MCF 10A (cell line): Measurements from ENCODE around the gene CTRB2. TPM values are rescaled to one million over a fixed set of nuclear protein-coding genes. Genes with fewer than 3 reads are reported as not detected.

Experiments
- BruUV-seq: library from RNA; stranded (reverse); fragments of 400-500 nt; replicated peaks from 2 replicates; lab custom pipeline; 2021; lab: Mats Ljungman, UMichigan
- CTCF ChIA-PET: fragments of 300-600 bp; sonication (Branson Sonifier 250); formaldehyde crosslinking; extraction: SDS; loops from one replicate; lab custom pipeline; 2021; ENCODE audit warnings: antibody characterized with exemption, inconsistent platforms; lab: Yijun Ruan, JAX
- POLR2A ChIA-PET: fragments of 300-600, 350-650 bp; sonication (Branson Sonifier 250); formaldehyde crosslinking; extraction: SDS; loops from one replicate; lab custom pipeline; 2020; ENCODE audit warnings: antibody characterized with exemption, inconsistent platforms; lab: Yijun Ruan, JAX
- DNase-seq: peaks from one replicate; pipeline ENCODE4 v3.0.0-alpha.2; 2018; ENCODE audit not compliant: unreplicated experiment
- H3K27ac Mint-ChIP-seq: one replicate; pipeline ENCODE4 v1.8.0; 2022; ENCODE audit warnings: mild to moderate bottlenecking, low read depth, mixed read lengths; ENCODE audit not compliant: unreplicated experiment
- H3K27me3 Mint-ChIP-seq: one replicate; pipeline ENCODE4 v1.8.0; 2022; ENCODE audit warnings: mixed read lengths; ENCODE audit not compliant: insufficient read depth, unreplicated experiment
- H3K36me3 Mint-ChIP-seq: one replicate; pipeline ENCODE4 v1.8.0; 2022; ENCODE audit warnings: mild to moderate bottlenecking, moderate library complexity, mixed read lengths; ENCODE audit not compliant: insufficient read depth, unreplicated experiment
- H3K4me1 Mint-ChIP-seq: one replicate; pipeline ENCODE4 v1.8.0; 2022; ENCODE audit warnings: mixed read lengths; ENCODE audit not compliant: insufficient read depth, unreplicated experiment
- H3K4me3 Mint-ChIP-seq: one replicate; pipeline ENCODE4 v1.8.0; 2022; ENCODE audit warnings: mild to moderate bottlenecking, moderate library complexity, mixed read lengths; ENCODE audit not compliant: unreplicated experiment
- H3K9me3 Mint-ChIP-seq: one replicate; pipeline ENCODE4 v1.8.0; 2022; ENCODE audit warnings: mixed read lengths; ENCODE audit not compliant: unreplicated experiment
- CTCF ChIP-seq: fragments of 200-600 bp; IDR thresholded peaks from one replicate; pipeline ENCODE4 v1.8.0; 2022; ENCODE audit warnings: antibody characterized with exemption, mild to moderate bottlenecking; ENCODE audit not compliant: unreplicated experiment
- intact Hi-C: fragments of 100-400 bp; cut with micrococcal nuclease; formaldehyde crosslinking; loops from 2 replicates; pipeline ENCODE4 v1.14.1; 2022
- total RNA-seq: library from RNA; stranded (reverse); gene quantifications from 2 replicates; pipeline ENCODE4 v1.2.3, GENCODE V29; 2022

The CTRB2 gene
- total RNA-seq, 1 experiment from 2014 or later = not detected

- Mint-ChIP-seq H3K36me3 (peaks cover 9% of the 10 kb centered on the region), H3K4me1 (peaks cover 28% of the 10 kb centered on the region)
- POLR2A ChIA-PET = interaction anchor here (0.8 to 4.4 kb wide), 6 partner anchors 13 to 124 kb away, joined by 3 to 65 read pairs (median 12); no protein-coding TSS in a partner anchor
Observed at GRCh38 chr16:75252946-75253911, 46.3 kb upstream of the CTRB2 start.

DNA sequence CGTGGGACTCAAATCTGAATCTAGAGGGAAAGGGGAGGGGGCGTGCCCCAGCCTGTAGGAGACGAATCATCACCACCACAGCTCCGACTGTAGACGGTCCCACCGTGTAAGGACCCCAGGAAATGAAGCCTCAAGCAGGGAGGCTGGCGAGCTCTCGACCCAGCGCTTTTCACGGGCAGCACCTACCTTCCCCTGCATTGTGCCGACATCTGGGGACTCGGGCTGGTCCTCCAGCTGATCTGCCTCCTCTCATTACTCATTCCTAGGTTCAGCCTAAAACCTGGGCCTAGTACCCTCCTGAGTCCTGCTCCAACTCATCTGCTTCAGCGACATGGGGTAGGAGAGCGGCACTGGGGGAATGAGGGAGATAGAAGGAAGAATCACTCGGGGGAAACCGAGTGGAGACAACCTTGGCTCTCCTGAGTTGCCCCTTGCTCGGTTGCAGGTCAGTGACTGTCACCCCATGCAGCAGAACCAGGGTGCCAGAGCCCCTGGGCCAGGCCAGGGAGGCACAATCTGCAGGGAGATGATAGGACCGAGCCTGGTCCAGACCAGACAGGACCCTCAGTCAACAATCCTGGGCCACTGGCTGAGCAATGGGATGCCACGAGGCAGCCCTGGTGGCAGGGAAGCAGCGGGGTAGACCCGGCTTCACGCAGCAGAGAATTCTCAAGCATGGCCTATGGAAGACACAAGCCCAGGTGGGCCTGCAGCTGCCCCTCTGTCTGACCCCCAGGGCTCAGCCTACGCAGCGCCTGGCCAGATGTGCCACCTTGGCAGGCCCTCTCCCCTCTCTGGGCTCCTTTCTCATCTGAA is 45.3 kb upstream of the CTRB2 start:
- H3K27ac Mint-ChIP-seq = peak overlapping the region; percentile 59
- H3K27me3 Mint-ChIP-seq = no peaks in the 10 kb centered on the region
- no TSS peak for BruUV-seq
- no peak for TF ChIP-seq CTCF
- H3K4me3 Mint-ChIP-seq = peak overlapping the region; percentile 75
- no peak for DNase-seq
- no peaks in the 10 kb centered on the region for H3K9me3 Mint-ChIP-seq
- ChIA-PET CTCF (interaction anchor here (0.5 to 3.8 kb wide), 9 partner anchors 9 to 668 kb away, joined by 3 to 19 read pairs (median 5); no protein-coding TSS in a partner anchor), POLR2A (interaction anchor here (1.6 to 4.4 kb wide), 7 partner anchors 14 to 133 kb away, joined by 6 to 106 read pairs (median 31); no protein-coding TSS in a partner anchor)
- peaks cover 24% of the 10 kb centered on the region for H3K4me1 Mint-ChIP-seq
- H3K36me3 Mint-ChIP-seq = peaks cover 12% of the 10 kb centered on the region
- intact Hi-C loops = no loop called here

More at GRCh38 chr16:75252946-75253911, 46.3 kb upstream of the CTRB2 start:
- peak overlapping the region; percentile 35 for H3K27ac Mint-ChIP-seq
- no TSS peak for BruUV-seq
- H3K27me3 Mint-ChIP-seq = no peaks in the 10 kb centered on the region
- H3K4me3 Mint-ChIP-seq = no peak overlapping the region
- CTCF ChIA-PET = interaction anchor here (1.2 to 3.8 kb wide), 4 partner anchors 10 to 51 kb away, joined by 4 to 19 read pairs (median 8); no protein-coding TSS in a partner anchor
- no peak for DNase-seq
- H3K9me3 Mint-ChIP-seq = no peaks in the 10 kb centered on the region
- no peak for TF ChIP-seq CTCF
- intact Hi-C loops = no loop called here

DNA sequence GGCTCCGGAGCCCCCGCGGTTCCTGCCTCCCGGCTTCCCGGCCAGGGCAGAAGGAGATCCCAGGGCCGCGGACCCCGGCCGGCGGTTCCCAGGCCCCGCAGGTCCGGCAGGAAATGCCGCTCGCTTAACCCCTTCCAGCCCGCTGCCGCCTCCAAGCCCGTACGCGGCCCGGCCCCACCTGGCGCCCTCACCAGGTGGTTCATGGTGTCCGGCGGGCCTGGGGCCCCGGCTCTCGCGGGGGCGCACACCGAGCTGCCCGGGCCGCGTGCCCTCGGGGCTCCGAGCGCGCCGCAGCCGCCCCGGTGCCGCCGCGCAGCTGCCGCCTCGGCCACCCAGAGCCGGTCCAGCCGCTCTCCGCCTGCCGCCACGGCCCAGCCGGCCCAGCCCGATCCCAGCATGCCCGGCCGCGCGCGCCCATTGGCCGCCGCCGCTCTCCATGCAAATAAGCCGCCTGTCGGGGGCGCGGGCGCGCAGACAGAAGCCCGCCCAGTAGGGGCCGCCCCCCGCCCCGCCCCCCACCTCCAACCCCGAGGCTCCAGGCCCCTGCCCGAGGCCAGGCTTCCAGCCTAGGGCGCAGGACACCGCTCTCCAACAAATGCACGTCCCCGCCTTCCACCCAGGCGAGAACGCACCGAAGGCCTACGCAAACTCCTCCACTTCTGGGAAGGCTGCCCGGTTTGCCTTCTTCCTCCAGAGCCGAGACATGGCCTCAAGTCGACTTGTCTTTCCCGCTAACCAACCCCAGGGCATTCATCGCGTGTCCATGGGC is 44.5 kb upstream of the CTRB2 start, which contains the start of gene BCAR1:
TSS of gene BCAR1 (minus strand) at position 345 of the 769 bp plus-strand sequence. CDS start at position 203, 142 bp downstream.
- peak; percentile 81 for DNase-seq
- Mint-ChIP-seq H3K36me3 (peaks cover 12% of the 10 kb centered on the region), H3K27ac (peak within 1 kb of the TSS; percentile 82), H3K4me3 (peak within 1 kb of the TSS; percentile 75), H3K27me3 (no peaks in the 10 kb centered on the region), H3K4me1 (peaks cover 32% of the 10 kb centered on the region), H3K9me3 (no peaks in the 10 kb centered on the region)
- intact Hi-C loops = no loop called here
- ChIA-PET POLR2A (interaction anchor here (1.1 to 4.4 kb wide), 12 partner anchors 15 to 182 kb away, joined by 3 to 106 read pairs (median 8); partner anchors contain the start of gene CFDP1), CTCF (interaction anchor here (0.5 to 1.6 kb wide), 7 partner anchors 10 to 291 kb away, joined by 3 to 5 read pairs (median 4); no protein-coding TSS in a partner anchor)
- TF ChIP-seq CTCF = no peak
- no TSS peak for BruUV-seq
